Activated CD4-positive, alpha-beta T cell treated with anti-CD3 and anti-CD28 coated beads for 24 hours (primary cell): ENCODE data around the gene SEMA6D.
"Not testable (repeated sequence)": the region's sequence is repeated elsewhere in the genome, so short reads cannot be mapped to it uniquely, and the experiment has no call there.

Experiments
- DNase-seq, 2 donors: peaks; one replicate each; pipeline ENCODE4 v3.0.0-alpha.2; 2020; ENCODE audit warnings: low read depth in 2 of 2

SEMA6D gene

GRCh38 chr15:47718497-47719437 is 1.5 kb downstream of the SEMA6D start:
- DNase-seq: no peak

- DNase-seq: no peak
Observed at GRCh38 chr15:47719730-47720129, 2.4 kb downstream of the SEMA6D start.

- DNase-seq: no peak
Observed at GRCh38 chr15:47720555-47720954, 3.2 kb downstream of the SEMA6D start.

GRCh38 chr15:47721676-47722075 is 4.4 kb downstream of the SEMA6D start:
- DNase-seq: no peak

- DNase-seq: no peak
Observed at GRCh38 chr15:47724346-47724745, 7.0 kb downstream of the SEMA6D start.

GRCh38 chr15:47725051-47725450 is 7.7 kb downstream of the SEMA6D start:
- no peak for DNase-seq

- no peak for DNase-seq
Observed at GRCh38 chr15:47725906-47726305, 8.6 kb downstream of the SEMA6D start.

GRCh38 chr15:47726399-47726823 is 9.1 kb downstream of the SEMA6D start:
- no peak for DNase-seq

GRCh38 chr15:47727137-47727536 is 9.8 kb downstream of the SEMA6D start:
- DNase-seq: no peak

- no peak for DNase-seq
Observed at GRCh38 chr15:47727676-47728075, 10.4 kb downstream of the SEMA6D start.

- DNase-seq: no peak
Observed at GRCh38 chr15:47728426-47728825, 11.1 kb downstream of the SEMA6D start.

- DNase-seq: no peak
Observed at GRCh38 chr15:47728886-47729285, 11.6 kb downstream of the SEMA6D start.

GRCh38 chr15:47731230-47731629 is 13.9 kb downstream of the SEMA6D start:
- DNase-seq: no peak

GRCh38 chr15:47732248-47732647 is 14.9 kb downstream of the SEMA6D start:
- no peak for DNase-seq

- DNase-seq: no peak
Observed at GRCh38 chr15:47733085-47733484, 15.8 kb downstream of the SEMA6D start.

- no peak for DNase-seq
Observed at GRCh38 chr15:47736143-47736786, 19.0 kb downstream of the SEMA6D start.

GRCh38 chr15:47737477-47737876 is 20.2 kb downstream of the SEMA6D start:
- DNase-seq: no peak

GRCh38 chr15:47738144-47738825 is 21.0 kb downstream of the SEMA6D start:
- DNase-seq: not testable (repeated sequence)

GRCh38 chr15:47741082-47741481 is 23.8 kb downstream of the SEMA6D start:
- DNase-seq: no peak

- DNase-seq: no peak
Observed at GRCh38 chr15:47741907-47742306, 24.6 kb downstream of the SEMA6D start.

GRCh38 chr15:47742334-47742733 is 25.0 kb downstream of the SEMA6D start:
- no peak for DNase-seq

GRCh38 chr15:47742742-47743141 is 25.4 kb downstream of the SEMA6D start:
- DNase-seq: no peak
